CD4-positive, alpha-beta memory T cell (primary cell): ENCODE measurements around the gene MSMP. TPM values are rescaled to one million over a fixed set of nuclear protein-coding genes. Genes with fewer than 3 reads are reported as not detected.

Experiments
- CTCF ChIA-PET: fragments of 350-600 bp; sonication (Branson Sonifier 250); formaldehyde crosslinking; loops from one replicate; lab custom pipeline; 2021; ENCODE audit warnings: inconsistent platforms; ENCODE audit not compliant: partially characterized antibody; lab: Charles Lee
- POLR2A ChIA-PET: fragments of 350-600 bp; sonication (Branson Sonifier 250); formaldehyde crosslinking; loops from one replicate; lab custom pipeline; 2021; ENCODE audit not compliant: partially characterized antibody; lab: Charles Lee
- DNase-seq, 5 donors: peaks; one replicate each; pipeline versions ENCODE4 v3.0.0 to v3.0.0-alpha.2; 2020 to 2022; ENCODE audit warnings: mixed read lengths in 1 of 5
- H3K27ac ChIP-seq: one replicate; pipeline ENCODE4 v1.7.0; 2013; ENCODE audit warnings: low read depth, low read length
- H3K27me3 ChIP-seq: 2 replicates; pipeline ENCODE4 v1.7.0; 2013; ENCODE audit warnings: mild to moderate bottlenecking, low read length, moderate library complexity; ENCODE audit not compliant: insufficient read depth
- H3K36me3 ChIP-seq: 2 replicates; pipeline ENCODE4 v1.7.0; 2013; ENCODE audit warnings: mild to moderate bottlenecking, low read length, moderate library complexity; ENCODE audit not compliant: insufficient read depth
- H3K4me1 ChIP-seq: 2 replicates; pipeline ENCODE4 v1.7.0; 2013; ENCODE audit warnings: mild to moderate bottlenecking, low read length, moderate library complexity; ENCODE audit not compliant: insufficient read depth
- H3K4me3 ChIP-seq, 2 donors: one replicate each; pipeline ENCODE4 v1.7.0; 2013; ENCODE audit warnings: low read length in 2 of 2, mild to moderate bottlenecking in 1 of 2
- H3K9me3 ChIP-seq, 2 donors: one replicate each; pipeline ENCODE4 v1.7.0; 2013; ENCODE audit warnings: low read length in 2 of 2, control low read depth in 1 of 2; ENCODE audit not compliant: control insufficient read depth in 1 of 2
- H3K27ac Mint-ChIP-seq, 7 donors: one replicate each; pipeline ENCODE4 v1.8.0; 2020 to 2021; ENCODE audit warnings: mixed read lengths in 7 of 7, mild to moderate bottlenecking in 6 of 7, inconsistent platforms in 3 of 7, moderate library complexity in 3 of 7
- H3K27me3 Mint-ChIP-seq, 2 donors: one replicate each; pipeline ENCODE4 v1.8.0; 2020 to 2021; ENCODE audit warnings: mixed read lengths in 2 of 2
- H3K36me3 Mint-ChIP-seq, 2 donors: one replicate each; pipeline ENCODE4 v1.8.0; 2020 to 2021; ENCODE audit warnings: mixed read lengths in 2 of 2, inconsistent platforms in 1 of 2, mild to moderate bottlenecking in 1 of 2
- H3K4me1 Mint-ChIP-seq, 4 donors: one replicate each; pipeline ENCODE4 v1.8.0; 2020 to 2021; ENCODE audit warnings: mixed read lengths in 4 of 4, mild to moderate bottlenecking in 1 of 4
- H3K4me3 Mint-ChIP-seq, 8 donors: one replicate each; pipeline ENCODE4 v1.8.0; 2020 to 2021; ENCODE audit warnings: mixed read lengths in 8 of 8, mild to moderate bottlenecking in 7 of 8, moderate library complexity in 6 of 8, inconsistent platforms in 3 of 8
- H3K9me3 Mint-ChIP-seq, 8 donors: one replicate each; pipeline ENCODE4 v1.8.0; 2020 to 2021; ENCODE audit warnings: mixed read lengths in 8 of 8, mild to moderate bottlenecking in 5 of 8, inconsistent platforms in 3 of 8, moderate library complexity in 1 of 8
- intact Hi-C: fragments of 100-400 bp; cut with micrococcal nuclease; formaldehyde crosslinking; loops from one replicate; pipeline ENCODE4 v1.15.1; 2023
- microRNA-seq: library from miRNA; unstranded; fragments of <30 nt; microRNA quantifications from one replicate; pipeline ENCODE4 v1.2.0, GENCODE V29; 2021; ENCODE audit warnings: borderline replicate concordance, borderline number of aligned reads, borderline microRNAs expressed, mixed read lengths
- polyA plus RNA-seq, 2 donors: library from polyadenylated mRNA; unstranded; fragments of 300-500 nt; fragmentation: Illumina TruSeq; gene quantifications; one replicate each; pipeline ENCODE4 v1.2.3, GENCODE V29; 2021
- total RNA-seq, 2 experiments: library from RNA; stranded (reverse); gene quantifications; one replicate each; pipeline ENCODE4 v1.2.3, GENCODE V29; 2021

MSMP gene
- total and polyA plus RNA-seq, 4 experiments from 2014 or later, result 1.2 TPM; not detected in 3

DNA sequence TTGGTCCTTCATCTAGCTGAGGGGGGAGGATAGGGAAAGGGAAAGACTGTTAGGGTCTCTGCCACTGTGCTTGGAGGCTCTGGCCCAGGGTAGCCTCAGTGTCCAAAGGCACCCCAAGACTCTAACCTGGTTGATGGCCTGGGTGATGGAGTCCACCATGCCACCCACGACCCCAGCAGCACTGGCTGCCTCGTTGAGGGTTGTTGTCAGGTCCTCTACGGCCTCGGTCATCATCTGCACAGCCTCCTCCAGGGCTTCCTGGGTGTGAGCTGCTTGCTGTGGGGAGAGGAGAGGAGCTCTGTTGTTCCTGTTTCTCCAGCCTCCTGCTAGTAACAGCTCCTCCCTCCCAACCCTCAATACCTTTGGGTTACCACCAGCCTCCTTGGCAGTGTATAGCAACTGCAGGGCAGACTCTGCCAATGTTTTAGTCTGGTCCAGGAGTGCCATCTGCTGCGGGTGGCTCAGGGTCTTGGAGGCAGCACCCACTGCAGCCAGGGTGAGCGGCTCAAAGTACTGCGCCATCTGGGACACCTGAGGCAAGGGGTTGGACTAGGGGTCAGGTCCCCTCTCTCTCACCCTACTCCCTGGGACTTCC lies 48.1 kb downstream of the MSMP start:
- Mint-ChIP-seq H3K36me3 (peaks cover 66 to 74% of the 10 kb centered on the region in 2 donors), H3K4me1 (peaks cover 0 to 7% (median 1%) of the 10 kb centered on the region in 4 donors), H3K9me3 (no peaks in the 10 kb centered on the region), H3K27ac (peak overlapping the region in 3 of 7 donors; percentile 29 to 73 (median 57)), H3K4me3 (no peak overlapping the region), H3K27me3 (no peaks in the 10 kb centered on the region)
- H3K4me1 ChIP-seq, result no peaks in the 10 kb centered on the region
- intact Hi-C loops, result no loop called here
- ChIA-PET POLR2A (interaction anchor here (1.4 to 3.1 kb wide), 3 partner anchors 26 to 47 kb away, joined by 3 to 9 read pairs (median 6); partner anchors contain the start of genes CCDC107, CREB3, RMRP and TLN1), CTCF (interaction anchor here (6.3 to 16.3 kb wide), 2 partner anchors 11 to 45 kb away, joined by 62 to 339 read pairs; partner anchors contain the start of genes ARHGEF39, CCDC107 and RMRP)
- H3K9me3 ChIP-seq, result no peaks in the 10 kb centered on the region
- peaks cover 85% of the 10 kb centered on the region for H3K36me3 ChIP-seq
- no peak overlapping the region for H3K27ac ChIP-seq
- H3K4me3 ChIP-seq, result no peak overlapping the region
- no peak for DNase-seq
- H3K27me3 ChIP-seq, result no peaks in the 10 kb centered on the region

DNA sequence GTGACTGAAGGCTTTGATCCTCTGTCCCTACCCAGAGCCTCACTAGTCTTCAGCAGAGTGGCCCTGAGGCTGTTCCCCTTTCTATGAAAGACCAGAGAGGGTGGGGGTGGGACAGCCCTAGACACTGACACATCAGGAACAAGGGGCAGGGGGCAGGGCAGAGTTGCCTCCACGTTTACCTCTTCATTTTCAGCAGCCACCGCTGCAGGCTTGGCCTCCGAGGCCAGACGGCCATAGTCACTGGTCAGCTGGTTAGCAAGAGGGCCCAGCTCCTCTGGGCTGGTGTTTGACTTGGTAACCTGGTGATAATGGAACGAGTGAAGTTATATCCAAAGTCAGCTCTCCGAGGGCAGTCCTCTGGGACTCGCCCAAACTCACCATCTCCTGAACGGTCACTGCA lies 48.7 kb downstream of the MSMP start:
- Histone ChIP-seq H3K4me3 (no peak overlapping the region), H3K27ac (no peak overlapping the region), H3K27me3 (no peaks in the 10 kb centered on the region), H3K36me3 (peaks cover 85% of the 10 kb centered on the region), H3K9me3 (no peaks in the 10 kb centered on the region), H3K4me1 (no peaks in the 10 kb centered on the region)
- POLR2A ChIA-PET, result interaction anchor here (1.4 to 3.1 kb wide), 3 partner anchors 27 to 47 kb away, joined by 3 to 9 read pairs (median 6); partner anchors contain the start of genes CCDC107, CREB3, RMRP and TLN1
- Mint-ChIP-seq H3K27me3 (no peaks in the 10 kb centered on the region), H3K9me3 (no peaks in the 10 kb centered on the region), H3K36me3 (peaks cover 60 to 68% of the 10 kb centered on the region in 2 donors), H3K4me3 (no peak overlapping the region), H3K27ac (peak overlapping the region in 2 of 7 donors; percentile 29 to 73), H3K4me1 (peaks cover 0 to 7% (median under 1%) of the 10 kb centered on the region in 4 donors)
- CTCF ChIA-PET, result interaction anchor here (6.3 to 16.3 kb wide), 2 partner anchors 10 to 45 kb away, joined by 62 to 339 read pairs; partner anchors contain the start of genes ARHGEF39, CCDC107 and RMRP
- intact Hi-C loops, result no loop called here
- DNase-seq, result no peak

DNA sequence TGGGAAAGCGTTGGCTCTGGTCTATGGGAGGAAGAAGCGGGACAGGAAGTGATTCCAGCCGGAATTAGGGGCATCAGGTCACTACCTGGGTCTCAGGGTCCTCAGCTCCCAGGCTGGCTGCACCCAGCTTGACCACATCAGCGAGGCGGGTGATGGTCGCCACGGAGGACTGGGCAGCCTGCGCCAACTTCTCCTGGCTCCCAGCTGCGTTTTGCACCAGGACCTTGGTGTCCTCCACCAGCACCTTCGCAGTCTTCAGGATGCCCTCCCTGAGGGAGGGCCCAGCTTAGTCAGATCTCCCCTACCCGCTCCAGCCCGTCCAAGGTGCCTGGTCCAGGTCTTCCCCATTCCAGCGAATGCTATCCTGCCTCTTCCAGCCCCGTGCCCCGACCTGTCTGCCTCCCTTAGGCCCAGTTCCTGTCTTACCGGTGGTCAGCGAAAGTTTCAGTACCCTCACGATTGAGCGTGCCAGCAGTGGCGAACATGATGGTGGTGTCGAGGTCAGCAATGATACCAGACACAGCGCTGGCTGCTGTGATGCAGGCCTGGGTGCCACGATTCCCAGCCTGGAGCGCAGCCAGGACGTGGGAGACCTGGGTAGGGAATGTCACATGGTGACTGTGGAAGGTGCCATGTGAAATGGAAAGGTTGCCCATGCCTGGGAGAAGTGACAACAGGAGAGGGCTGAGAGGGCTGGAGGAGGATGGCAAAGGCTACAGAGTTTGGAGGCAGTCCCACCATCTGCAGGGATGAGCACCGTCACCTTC lies 50.0 kb downstream of the MSMP start:
- H3K4me3 Mint-ChIP-seq, result no peak overlapping the region
- H3K4me1 Mint-ChIP-seq, result peaks cover 0 to 7% (median under 1%) of the 10 kb centered on the region in 4 donors
- H3K27ac ChIP-seq, result no peak overlapping the region
- intact Hi-C loops, result no loop called here
- no peaks in the 10 kb centered on the region for H3K27me3 Mint-ChIP-seq
- CTCF ChIA-PET, result interaction anchor here (6.3 to 16.3 kb wide), 2 partner anchors 9 to 43 kb away, joined by 62 to 339 read pairs; partner anchors contain the start of genes ARHGEF39, CCDC107 and RMRP
- H3K4me3 ChIP-seq, result no peak overlapping the region
- no peaks in the 10 kb centered on the region for H3K9me3 ChIP-seq
- no peaks in the 10 kb centered on the region for H3K9me3 Mint-ChIP-seq
- H3K27ac Mint-ChIP-seq, result peak overlapping the region in 2 of 7 donors; percentile 23 to 48
- peaks cover 96% of the 10 kb centered on the region for H3K36me3 ChIP-seq
- no peaks in the 10 kb centered on the region for H3K27me3 ChIP-seq
- POLR2A ChIA-PET, result interaction anchor here (1.6 to 3.1 kb wide), 3 partner anchors 26 to 46 kb away, joined by 6 to 9 read pairs (median 6); partner anchors contain the start of genes CCDC107, CREB3, RMRP and TLN1
- peaks cover 55 to 62% of the 10 kb centered on the region in 2 donors for H3K36me3 Mint-ChIP-seq
- no peaks in the 10 kb centered on the region for H3K4me1 ChIP-seq
- DNase-seq, result no peak

Small RNAs within 50 kb of the gene (microRNA-seq; reads per million reads assigned to microRNA genes)
- gene MIR6852, result not detected
- gene MIR6853, result not detected

Other genes starting within 250 kb of the MSMP start
- 10 to 100 TPM; 48.9 to 53.5 TPM for gene TESK1, start 149.0 kb downstream of the MSMP start, total RNA-seq
- 10 to 100 TPM in 1 of 2 donors, 1 to 10 TPM in 1; 3.3 to 17.1 TPM for gene TESK1, start 149.0 kb downstream of the MSMP start, polyA plus RNA-seq
- gene CD72, start 135.9 kb downstream of the MSMP start, total RNA-seq, result 1 to 10 TPM; 4.4 to 6.5 TPM
- gene CD72, start 135.9 kb downstream of the MSMP start, polyA plus RNA-seq, result 1 to 10 TPM; 1.4 to 1.8 TPM
- gene SIT1, start 103.3 kb downstream of the MSMP start, total RNA-seq, result 10 to 100 TPM; 68.7 to 70.2 TPM
- 100 to 1,000 TPM; 163 to 231 TPM for gene SIT1, start 103.3 kb downstream of the MSMP start, polyA plus RNA-seq
- gene RMRP, start 96.3 kb downstream of the MSMP start, total RNA-seq, result over 10,000 TPM; 18,678 to 21,585 TPM
- gene RMRP, start 96.3 kb downstream of the MSMP start, polyA plus RNA-seq, result 10 to 100 TPM in 1 of 2 donors, not detected in 1; 54.3 TPM
- gene CCDC107, start 96.0 kb downstream of the MSMP start, total RNA-seq, result 10 to 100 TPM; 28.4 to 30.4 TPM
- gene CCDC107, start 96.0 kb downstream of the MSMP start, polyA plus RNA-seq, result 10 to 100 TPM; 90.5 to 92.5 TPM
- gene ARHGEF39, start 89.1 kb downstream of the MSMP start, total RNA-seq, result not detected
- 1 to 10 TPM; 1.0 to 1.1 TPM for gene ARHGEF39, start 89.1 kb downstream of the MSMP start, polyA plus RNA-seq
- gene CA9, start 80.3 kb downstream of the MSMP start, total RNA-seq, result not detected
- gene CA9, start 80.3 kb downstream of the MSMP start, polyA plus RNA-seq, result not detected
- gene TPM2, start 64.4 kb downstream of the MSMP start, total RNA-seq, result 10 to 100 TPM; 72.6 to 79.6 TPM
- gene TPM2, start 64.4 kb downstream of the MSMP start, polyA plus RNA-seq, result under 1 TPM in 1 of 2 donors, not detected in 1; 0.79 TPM
- 100 to 1,000 TPM; 294 to 316 TPM for gene TLN1, start 22.1 kb downstream of the MSMP start, total RNA-seq
- 100 to 1,000 TPM in 1 of 2 donors, 10 to 100 TPM in 1; 13.7 to 137 TPM for gene TLN1, start 22.1 kb downstream of the MSMP start, polyA plus RNA-seq
- 10 to 100 TPM; 24.8 to 25.6 TPM for gene CREB3, start 21.6 kb downstream of the MSMP start, total RNA-seq
- gene CREB3, start 21.6 kb downstream of the MSMP start, polyA plus RNA-seq, result 10 to 100 TPM; 45.0 to 59.7 TPM
- gene GBA2, start 5.0 kb downstream of the MSMP start, total RNA-seq, result 10 to 100 TPM; 61.1 to 66.3 TPM
- 10 to 100 TPM; 16.3 to 27.1 TPM for gene GBA2, start 5.0 kb downstream of the MSMP start, polyA plus RNA-seq
- gene RGP1, start 5.0 kb downstream of the MSMP start, total RNA-seq, result 10 to 100 TPM; 31.8 to 33.8 TPM
- 1 to 10 TPM; 6.1 to 9.9 TPM for gene RGP1, start 5.0 kb downstream of the MSMP start, polyA plus RNA-seq
- gene NPR2, start 37.3 kb upstream of the MSMP start, total RNA-seq, result 10 to 100 TPM; 15.8 to 15.9 TPM
- 1 to 10 TPM in 1 of 2 donors, under 1 TPM in 1; 0.97 to 3.3 TPM for gene NPR2, start 37.3 kb upstream of the MSMP start, polyA plus RNA-seq
- 1 to 10 TPM; 5.6 to 5.7 TPM for gene SPAG8, start 58.0 kb upstream of the MSMP start, total RNA-seq
- gene SPAG8, start 58.0 kb upstream of the MSMP start, polyA plus RNA-seq, result 1 to 10 TPM; 1.0 to 1.7 TPM
- 10 to 100 TPM; 22.9 to 30.2 TPM for gene HINT2, start 60.8 kb upstream of the MSMP start, total RNA-seq
- gene HINT2, start 60.8 kb upstream of the MSMP start, polyA plus RNA-seq, result 100 to 1,000 TPM in 1 of 2 donors, 10 to 100 TPM in 1; 75.4 to 111 TPM
- gene FAM221B, start 74.5 kb upstream of the MSMP start, total RNA-seq, result not detected
- gene FAM221B, start 74.5 kb upstream of the MSMP start, polyA plus RNA-seq, result not detected
- gene TMEM8B, start 75.0 kb upstream of the MSMP start, total RNA-seq, result 10 to 100 TPM in 1 of 2 experiments, 1 to 10 TPM in 1; 7.4 to 10.5 TPM
- gene TMEM8B, start 75.0 kb upstream of the MSMP start, polyA plus RNA-seq, result 1 to 10 TPM; 2.0 to 2.4 TPM
- gene OR13J1, start 116.1 kb upstream of the MSMP start, total RNA-seq, result not detected
- not detected for gene OR13J1, start 116.1 kb upstream of the MSMP start, polyA plus RNA-seq
- gene HRCT1, start 151.9 kb upstream of the MSMP start, total RNA-seq, result not detected
- gene HRCT1, start 151.9 kb upstream of the MSMP start, polyA plus RNA-seq, result not detected
- gene SPAAR, start 155.2 kb upstream of the MSMP start, total RNA-seq, result not detected
- not detected for gene SPAAR, start 155.2 kb upstream of the MSMP start, polyA plus RNA-seq
- gene OR2S2, start 203.9 kb upstream of the MSMP start, total RNA-seq, result not detected
- gene OR2S2, start 203.9 kb upstream of the MSMP start, polyA plus RNA-seq, result not detected